IMR-90 (cell line): Measurements from ENCODE around the gene NR4A3. TPM values are rescaled to one million over a fixed set of nuclear protein-coding genes. Genes with fewer than 3 reads are reported as not detected.

ENCODE experiments used
- ATAC-seq: fragments of 200-7000 bp; cut with Tn5 transposase; 2 replicates; pipeline ENCODE4 v1.9.1; 2020; ENCODE audit warnings: low read depth, mild to moderate bottlenecking, moderate library complexity
- BruUV-seq: library from RNA; stranded (reverse); fragments of 400-500 nt; replicated peaks from 2 replicates; lab custom pipeline; 2021; lab: Mats Ljungman, UMichigan
- CTCF ChIA-PET: fragments of 300-600 bp; formaldehyde crosslinking; extraction: SDS; loops from one replicate; lab custom pipeline; 2021; ENCODE audit warnings: antibody characterized with exemption; lab: Yijun Ruan, JAX
- POLR2A ChIA-PET: fragments of 300-600 bp; sonication (Branson Sonifier 250); formaldehyde crosslinking; loops from one replicate; lab custom pipeline; 2022; ENCODE audit warnings: antibody characterized with exemption; ENCODE audit not compliant: unreplicated experiment; lab: Charles Lee
- DNase-seq: peaks from one replicate; pipeline ENCODE4 v3.0.0; 2013
- H2AFZ ChIP-seq: replicated peaks from 2 replicates; pipeline ENCODE3; 2013; ENCODE audit warnings: low read length, mild to moderate bottlenecking; ENCODE audit not compliant: poor library complexity
- H2AK5ac ChIP-seq: 2 replicates; pipeline ENCODE4 v1.6.1; 2013; ENCODE audit warnings: low read depth, low read length, inconsistent platforms
- H2AK9ac ChIP-seq: replicated peaks from 2 replicates; pipeline ENCODE3; 2013; ENCODE audit warnings: mild to moderate bottlenecking, low read depth, low read length, moderate library complexity; ENCODE audit not compliant: poor library complexity
- H2BK120ac ChIP-seq: 2 replicates; pipeline ENCODE4 v1.6.1; 2013; ENCODE audit warnings: low read depth, low read length, inconsistent platforms
- H2BK15ac ChIP-seq: 3 replicates; pipeline ENCODE4 v1.6.1; 2013; ENCODE audit warnings: low read depth, low read length, inconsistent platforms
- H2BK20ac ChIP-seq: 2 replicates; pipeline ENCODE4 v1.6.1; 2013; ENCODE audit warnings: low read depth, mild to moderate bottlenecking, inconsistent platforms, low read length, moderate library complexity
- H2BK5ac ChIP-seq: 2 replicates; pipeline ENCODE4 v1.6.1; 2013; ENCODE audit warnings: mild to moderate bottlenecking, low read depth, low read length, inconsistent platforms; ENCODE audit not compliant: poor library complexity, severe bottlenecking
- H3K14ac ChIP-seq: replicated peaks from 2 replicates; pipeline ENCODE4 v1.6.1; 2013; ENCODE audit warnings: low read depth, low read length, inconsistent platforms
- H3K18ac ChIP-seq: 2 replicates; pipeline ENCODE4 v1.6.1; 2013; ENCODE audit warnings: low read depth, low read length, control low read depth
- H3K23ac ChIP-seq: 2 replicates; pipeline ENCODE4 v1.6.1; 2013; ENCODE audit warnings: low read depth, low read length, inconsistent platforms
- H3K27ac ChIP-seq: 2 replicates; pipeline ENCODE4 v1.5.1; 2013; ENCODE audit warnings: mild to moderate bottlenecking, control low read depth, low read length; ENCODE audit not compliant: insufficient read depth
- H3K27me3 ChIP-seq: 2 replicates; pipeline ENCODE4 v1.6.1; 2013; ENCODE audit warnings: low read length; ENCODE audit not compliant: control insufficient read depth, insufficient read depth
- H3K36me3 ChIP-seq: 2 replicates; pipeline ENCODE4 v1.6.1; 2013; ENCODE audit warnings: low read length, mixed read lengths; ENCODE audit not compliant: control insufficient read depth, insufficient read depth
- H3K4ac ChIP-seq: 2 replicates; pipeline ENCODE4 v1.6.1; 2013; ENCODE audit warnings: low read depth, low read length, inconsistent platforms
- H3K4me1 ChIP-seq: 2 replicates; pipeline ENCODE4 v1.6.1; 2013; ENCODE audit warnings: low read length, mixed read lengths; ENCODE audit not compliant: control insufficient read depth, insufficient read depth
- H3K4me2 ChIP-seq: 2 replicates; pipeline ENCODE4 v1.6.1; 2013; ENCODE audit warnings: low read depth, mild to moderate bottlenecking, control low read depth, low read length, moderate library complexity
- H3K4me3 ChIP-seq: 2 replicates; pipeline ENCODE4 v1.5.1; 2013; ENCODE audit warnings: low read depth, mild to moderate bottlenecking, control low read depth, low read length, moderate library complexity; ENCODE audit not compliant: insufficient read depth
- H3K56ac ChIP-seq: 2 replicates; pipeline ENCODE4 v1.6.1; 2013; ENCODE audit warnings: low read length, inconsistent platforms; ENCODE audit not compliant: insufficient read depth; ENCODE audit errors: extremely low read depth
- H3K79me1 ChIP-seq, 2 experiments: 2 replicates each; pipeline ENCODE4 v1.6.1; 2013; ENCODE audit warnings: low read length in 2 of 2, inconsistent platforms in 1 of 2, low read depth in 1 of 2
- H3K9ac ChIP-seq: 2 replicates; pipeline ENCODE4 v1.6.1; 2013; ENCODE audit warnings: low read depth, low read length, control low read depth
- H3K9me1 ChIP-seq: 2 replicates; pipeline ENCODE4 v1.6.1; 2013; ENCODE audit warnings: low read length, inconsistent platforms; ENCODE audit not compliant: insufficient read depth
- H3K9me3 ChIP-seq: 2 replicates; pipeline ENCODE4 v1.6.1; 2013; ENCODE audit warnings: low read length; ENCODE audit not compliant: control insufficient read depth, insufficient read depth
- H4K20me1 ChIP-seq: 2 replicates; pipeline ENCODE4 v1.6.1; 2013; ENCODE audit warnings: low read length, inconsistent platforms; ENCODE audit not compliant: insufficient read depth
- H4K5ac ChIP-seq: 2 replicates; pipeline ENCODE4 v1.6.1; 2013; ENCODE audit warnings: mild to moderate bottlenecking, low read depth, low read length, control low read depth
- H4K8ac ChIP-seq, 2 experiments: 2 replicates each; pipeline ENCODE4 v1.6.1; 2013; ENCODE audit warnings: low read depth in 2 of 2, low read length in 2 of 2, control low read depth in 1 of 2, inconsistent platforms in 1 of 2
- H4K91ac ChIP-seq: 2 replicates; pipeline ENCODE4 v1.6.1; 2013; ENCODE audit warnings: low read depth, low read length, inconsistent platforms; ENCODE audit not compliant: insufficient read depth
- BHLHE40 ChIP-seq: fragments of 150-350 bp; IDR thresholded peaks from 2 replicates; pipeline ENCODE4 v1.6.1; 2016; ENCODE audit warnings: mild to moderate bottlenecking, low read depth, low read length
- CEBPB ChIP-seq: IDR thresholded peaks from 2 replicates; pipeline ENCODE4 v1.6.1; 2012; ENCODE audit warnings: low read depth, low read length, improper control_type of control experiment
- CTCF ChIP-seq: conservative IDR thresholded peaks from 2 replicates; pipeline ENCODE4 v1.5.1; 2012; ENCODE audit warnings: mild to moderate bottlenecking, low read depth, low read length, improper control_type of control experiment
- ELK1 ChIP-seq: fragments of 150-350 bp; IDR thresholded peaks from 2 replicates; pipeline ENCODE4 v1.6.1; 2016; ENCODE audit warnings: low read depth, mild to moderate bottlenecking, low read length, moderate library complexity, borderline replicate concordance
- MAFK ChIP-seq: IDR thresholded peaks from 2 replicates; pipeline ENCODE4 v1.6.1; 2012; ENCODE audit warnings: low read depth, low read length, improper control_type of control experiment
- MAZ ChIP-seq: IDR thresholded peaks from 2 replicates; pipeline ENCODE4 v1.6.1; 2012; ENCODE audit warnings: low read depth, mild to moderate bottlenecking, low read length, improper control_type of control experiment, moderate library complexity, borderline replicate concordance
- RFX5 ChIP-seq: IDR thresholded peaks from 2 replicates; pipeline ENCODE4 v1.8.0; 2012; ENCODE audit warnings: low read depth, mild to moderate bottlenecking, low read length, moderate library complexity
- USF2 ChIP-seq: fragments of 150-350 bp; IDR thresholded peaks from 2 replicates; pipeline ENCODE4 v1.6.1; 2017; ENCODE audit warnings: mild to moderate bottlenecking, antibody characterized with exemption, low read length, low read depth
- WGBS, 2 experiments: methylation state at CpG; one replicate each; pipeline versions ENCODE4 v1.1.5 to v1.1.7; 2013; ENCODE audit warnings: missing lambda C conversion rate in 2 of 2; ENCODE audit not compliant: insufficient read length in 1 of 2; ENCODE audit errors: extremely low coverage in 2 of 2; 5-methylcytosine and 5-hydroxymethylcytosine counted together
- dilution Hi-C: fragments of 300-500 bp; cut with HindIII; formaldehyde crosslinking; loops from one replicate; pipeline ENCODE4 v1.14.3; 2018; ENCODE audit warnings: low sequenced_read_pairs; ENCODE audit not compliant: unreplicated experiment
- in situ Hi-C: fragments of 300-500 bp; cut with MboI; formaldehyde crosslinking; loops from 3 replicates; pipeline ENCODE4 v1.14.3; 2019; ENCODE audit warnings: low sequenced_read_pairs, inconsistent platforms, mixed read lengths
- intact Hi-C: fragments of 100-400 bp; cut with micrococcal nuclease; formaldehyde crosslinking; loops from 2 replicates; pipeline ENCODE4 v1.10.0; 2022
- polyA plus RNA-seq, 3 experiments: library from polyadenylated mRNA; depleted of rRNA; stranded (reverse); fragments of >200 nt; gene quantifications; 2 replicates each; pipeline ENCODE4 v1.2.3, GENCODE V29; 2012; ENCODE audit warnings: low replicate concordance in 1 of 3
- total RNA-seq: library from RNA; depleted of rRNA; stranded (reverse); fragments of >200 nt; gene quantifications from 2 replicates; pipeline ENCODE4 v1.2.3, GENCODE V29; 2012

NR4A3 gene
- total and polyA plus RNA-seq, 2 of the 4 experiments (the other 2 are of a cell fraction): 0.27 to 0.54 TPM

GRCh38 chr9:99779277-99779676, 42.4 kb upstream of the NR4A3 start:
- no peak overlapping the region for H3K14ac ChIP-seq
- no CpG with 5 or more reads among the region's 4 CpGs for WGBS, 2 experiments
- no peak overlapping the region for H2AFZ ChIP-seq
- no peak overlapping the region for H3K23ac ChIP-seq
- H3K9me1 ChIP-seq: no peaks in the 10 kb centered on the region
- no peak overlapping the region for H3K56ac ChIP-seq
- CTCF ChIA-PET: no interaction called here
- TF ChIP-seq CEBPB: no peak
- TF ChIP-seq MAFK: no peak
- TF ChIP-seq MAZ: no peak
- no peak for TF ChIP-seq BHLHE40
- no peak for TF ChIP-seq CTCF
- TF ChIP-seq ELK1: no peak
- TF ChIP-seq USF2: no peak
- TF ChIP-seq RFX5: no peak
- POLR2A ChIA-PET: no interaction called here
- H3K4me1 ChIP-seq: no peaks in the 10 kb centered on the region
- H4K5ac ChIP-seq: no peak overlapping the region
- ATAC-seq: no peak
- no peak overlapping the region for H2BK5ac ChIP-seq
- peaks cover 2% of the 10 kb centered on the region for H3K27me3 ChIP-seq
- H3K9me3 ChIP-seq: no peaks in the 10 kb centered on the region
- dilution Hi-C loops: no loop called here
- H4K8ac ChIP-seq: no peak overlapping the region
- H3K36me3 ChIP-seq: no peaks in the 10 kb centered on the region
- no peak overlapping the region for H3K4ac ChIP-seq
- BruUV-seq: no TSS peak
- no peak overlapping the region for H2AK9ac ChIP-seq
- no peak overlapping the region for H2BK20ac ChIP-seq
- H3K79me1 ChIP-seq: no peaks in the 10 kb centered on the region
- no peak overlapping the region for H3K9ac ChIP-seq
- no peak overlapping the region for H2BK120ac ChIP-seq
- in situ Hi-C loops: no loop called here
- H3K18ac ChIP-seq: no peak overlapping the region
- intact Hi-C loops: no loop called here
- H3K4me3 ChIP-seq: no peak overlapping the region
- no peak overlapping the region for H3K4me2 ChIP-seq
- no peak overlapping the region for H2AK5ac ChIP-seq
- H2BK15ac ChIP-seq: no peak overlapping the region
- H4K91ac ChIP-seq: no peak overlapping the region
- DNase-seq: no peak
- H3K27ac ChIP-seq: no peak overlapping the region
- no peaks in the 10 kb centered on the region for H4K20me1 ChIP-seq
